Hepatocyte (in vitro differentiated cells): Measurements from ENCODE around the gene KCNMA1. TPM values are rescaled to one million over a fixed set of nuclear protein-coding genes. Genes with fewer than 3 reads are reported as not detected.

Source experiments
- DNase-seq: peaks from one replicate; pipeline ENCODE4 v3.0.0-alpha.2; 2016; ENCODE audit warnings: low spot score
- H2AFZ ChIP-seq: fragments of 200-600 bp; sonication (generic); 2 replicates; pipeline ENCODE4 v1.6.0; 2016; ENCODE audit warnings: antibody characterized with exemption, mild to moderate bottlenecking
- H3K27ac ChIP-seq: fragments of 200-600 bp; sonication (generic); 2 replicates; pipeline ENCODE4 v1.5.1; 2016; ENCODE audit warnings: mild to moderate bottlenecking
- H3K27me3 ChIP-seq: fragments of 200-600 bp; sonication (generic); 2 replicates; pipeline ENCODE4 v1.6.1; 2016
- H3K36me3 ChIP-seq: fragments of 200-600 bp; sonication (generic); replicated peaks from 2 replicates; pipeline ENCODE4 v1.5.1; 2016; ENCODE audit warnings: low read depth; ENCODE audit not compliant: insufficient read depth
- H3K4me1 ChIP-seq: fragments of 200-600 bp; sonication (generic); 2 replicates; pipeline ENCODE4 v1.5.1; 2016; ENCODE audit warnings: mild to moderate bottlenecking, moderate library complexity; ENCODE audit not compliant: insufficient read depth
- H3K4me2 ChIP-seq: fragments of 200-600 bp; sonication (generic); 2 replicates; pipeline ENCODE4 v1.6.0; 2016
- H3K4me3 ChIP-seq: fragments of 200-600 bp; sonication (generic); 2 replicates; pipeline ENCODE4 v1.5.1; 2016; ENCODE audit warnings: mild to moderate bottlenecking
- H3K79me2 ChIP-seq: fragments of 200-600 bp; sonication (generic); 2 replicates; pipeline ENCODE4 v1.6.0; 2017; ENCODE audit warnings: mild to moderate bottlenecking
- H3K9me2 ChIP-seq: fragments of 200-600 bp; sonication (generic); replicated peaks from 2 replicates; pipeline ENCODE4 v1.6.0; 2017; ENCODE audit warnings: mild to moderate bottlenecking; ENCODE audit not compliant: insufficient read depth
- H3K9me3 ChIP-seq: fragments of 200-600 bp; sonication (generic); 2 replicates; pipeline ENCODE4 v1.5.1; 2016; ENCODE audit warnings: low read depth, mild to moderate bottlenecking
- H4K20me1 ChIP-seq: fragments of 200-600 bp; sonication (generic); 2 replicates; pipeline ENCODE4 v1.6.0; 2016; ENCODE audit warnings: mild to moderate bottlenecking; ENCODE audit not compliant: insufficient read depth, poor library complexity, severe bottlenecking
- EZH2 ChIP-seq: fragments of 200-600 bp; sonication (generic); IDR thresholded peaks from 2 replicates; pipeline ENCODE4 v1.6.1; 2016; ENCODE audit warnings: antibody characterized with exemption, mild to moderate bottlenecking, borderline replicate concordance
- EZH2phosphoT487 ChIP-seq: fragments of 200-600 bp; sonication (generic); IDR thresholded peaks from one replicate; pipeline ENCODE4 v1.6.1; 2018; ENCODE audit warnings: antibody characterized with exemption, mild to moderate bottlenecking, low read depth, moderate library complexity; ENCODE audit not compliant: unreplicated experiment, severe bottlenecking
- WGBS: methylation state at CpG from one replicate; pipeline ENCODE4 v1.1.6; 2016; ENCODE audit warnings: low lambda C conversion rate; ENCODE audit errors: missing lambda C conversion rate; 5-methylcytosine and 5-hydroxymethylcytosine counted together
- polyA plus RNA-seq: library from polyadenylated mRNA; unstranded; fragments of >200 nt; fragmentation: Nextera tagmentation; extraction: Ambion mirVana; gene quantifications from 2 replicates; pipeline ENCODE4 v1.2.1, GENCODE V29; 2016
- total RNA-seq: library from RNA; depleted of rRNA; stranded (reverse); fragments of >200 nt; gene quantifications from 2 replicates; pipeline ENCODE4 v1.2.3, GENCODE V29; 2014
- TF ChIP-seq, protein P1 (sequence below): fragments of 200-600 bp; sonication (generic); IDR thresholded peaks from 2 replicates; pipeline ENCODE4 v1.5.1; 2016; ENCODE audit warnings: antibody characterized with exemption, mild to moderate bottlenecking; ENCODE audit not compliant: poor library complexity

KCNMA1 gene
- total and polyA plus RNA-seq, 2 experiments from 2014 or later, result 42.6 to 73.3 TPM

GRCh38 chr10:77641788-77642397 is 4.3 kb upstream of the KCNMA1 start:
- 3% methylated on average over 5 of the region's 5 CpGs for WGBS
- H4K20me1 ChIP-seq, result no peaks in the 10 kb centered on the region
- no peak overlapping the region for H2AFZ ChIP-seq
- H3K36me3 ChIP-seq, result no peaks in the 10 kb centered on the region
- peaks cover 33% of the 10 kb centered on the region for H3K27me3 ChIP-seq
- H3K9me2 ChIP-seq, result no peaks in the 10 kb centered on the region
- TF ChIP-seq EZH2 (no peak), EZH2phosphoT487 (no peak)
- TF ChIP-seq, protein P1, sequence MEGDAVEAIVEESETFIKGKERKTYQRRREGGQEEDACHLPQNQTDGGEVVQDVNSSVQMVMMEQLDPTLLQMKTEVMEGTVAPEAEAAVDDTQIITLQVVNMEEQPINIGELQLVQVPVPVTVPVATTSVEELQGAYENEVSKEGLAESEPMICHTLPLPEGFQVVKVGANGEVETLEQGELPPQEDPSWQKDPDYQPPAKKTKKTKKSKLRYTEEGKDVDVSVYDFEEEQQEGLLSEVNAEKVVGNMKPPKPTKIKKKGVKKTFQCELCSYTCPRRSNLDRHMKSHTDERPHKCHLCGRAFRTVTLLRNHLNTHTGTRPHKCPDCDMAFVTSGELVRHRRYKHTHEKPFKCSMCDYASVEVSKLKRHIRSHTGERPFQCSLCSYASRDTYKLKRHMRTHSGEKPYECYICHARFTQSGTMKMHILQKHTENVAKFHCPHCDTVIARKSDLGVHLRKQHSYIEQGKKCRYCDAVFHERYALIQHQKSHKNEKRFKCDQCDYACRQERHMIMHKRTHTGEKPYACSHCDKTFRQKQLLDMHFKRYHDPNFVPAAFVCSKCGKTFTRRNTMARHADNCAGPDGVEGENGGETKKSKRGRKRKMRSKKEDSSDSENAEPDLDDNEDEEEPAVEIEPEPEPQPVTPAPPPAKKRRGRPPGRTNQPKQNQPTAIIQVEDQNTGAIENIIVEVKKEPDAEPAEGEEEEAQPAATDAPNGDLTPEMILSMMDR, result peak; percentile 86
- peaks cover 8% of the 10 kb centered on the region for H3K4me1 ChIP-seq
- H3K27ac ChIP-seq, result no peak overlapping the region
- H3K9me3 ChIP-seq, result no peaks in the 10 kb centered on the region
- peak; percentile 91 for DNase-seq
- no peaks in the 10 kb centered on the region for H3K79me2 ChIP-seq
- no peak overlapping the region for H3K4me2 ChIP-seq
- H3K4me3 ChIP-seq, result no peak overlapping the region

GRCh38 chr10:77641344-77641743 is 3.7 kb upstream of the KCNMA1 start:
- Histone ChIP-seq H3K27ac (no peak overlapping the region), H3K9me3 (no peaks in the 10 kb centered on the region), H3K4me1 (peaks cover 13% of the 10 kb centered on the region), H3K36me3 (no peaks in the 10 kb centered on the region), H4K20me1 (no peaks in the 10 kb centered on the region), H3K4me3 (no peak overlapping the region), H3K27me3 (peaks cover 39% of the 10 kb centered on the region), H3K79me2 (no peaks in the 10 kb centered on the region), H2AFZ (no peak overlapping the region), H3K4me2 (no peak overlapping the region), H3K9me2 (no peaks in the 10 kb centered on the region)
- WGBS, result 37% methylated on average over 1 of the region's 1 CpG
- TF ChIP-seq EZH2 (no peak), EZH2phosphoT487 (no peak)
- TF ChIP-seq, protein P1, result no peak
- DNase-seq, result no peak

DNA sequence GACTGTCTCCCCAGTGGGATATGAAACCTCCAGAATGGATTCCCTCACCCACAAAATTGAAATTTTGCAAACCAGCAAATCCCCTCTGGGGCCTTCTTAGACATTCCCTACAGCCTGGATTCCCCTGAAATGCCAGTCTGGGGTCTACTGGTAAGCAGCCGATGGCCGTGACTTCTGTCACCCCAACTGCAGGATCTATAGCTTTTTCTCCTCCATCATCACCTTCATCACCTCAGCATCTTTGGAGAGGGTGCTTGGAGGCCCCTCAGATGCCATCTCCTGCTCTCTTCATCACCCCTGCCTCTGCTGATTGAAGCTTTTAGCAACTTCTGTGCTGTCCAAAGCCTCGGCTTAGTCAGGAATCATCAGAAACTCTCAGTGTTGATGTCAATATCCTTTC is 2.6 kb upstream of the KCNMA1 start:
- Histone ChIP-seq H3K4me1 (peaks cover 13% of the 10 kb centered on the region), H2AFZ (no peak overlapping the region), H3K9me2 (no peaks in the 10 kb centered on the region), H3K36me3 (no peaks in the 10 kb centered on the region), H3K9me3 (no peaks in the 10 kb centered on the region), H3K27me3 (peaks cover 50% of the 10 kb centered on the region), H3K4me3 (no peak overlapping the region), H3K4me2 (no peak overlapping the region), H4K20me1 (no peaks in the 10 kb centered on the region), H3K27ac (no peak overlapping the region), H3K79me2 (no peaks in the 10 kb centered on the region)
- no peak for DNase-seq
- TF ChIP-seq, protein P1, result no peak
- no peak for TF ChIP-seq EZH2phosphoT487
- no peak for TF ChIP-seq EZH2
- 89% methylated on average over 3 of the region's 3 CpGs for WGBS

DNA sequence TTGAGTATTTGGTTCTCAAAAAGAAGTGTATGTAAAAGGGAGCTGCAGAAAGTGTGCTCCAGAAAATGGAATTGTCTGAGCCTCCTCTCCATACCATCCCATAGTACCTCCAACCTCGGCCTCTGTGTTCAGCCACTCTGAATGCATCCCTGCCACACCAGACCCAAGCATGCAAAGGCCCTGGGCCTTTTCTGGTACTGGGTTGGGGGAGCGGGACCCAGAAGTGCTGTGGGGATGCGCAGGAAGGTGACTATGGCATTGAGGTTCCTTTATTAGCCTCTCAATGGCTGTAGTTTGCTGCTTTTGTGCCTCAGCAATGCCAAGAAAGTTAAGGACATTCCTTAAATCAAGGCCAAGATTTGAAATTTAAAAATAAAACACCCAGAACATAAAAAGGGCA is 2.1 kb upstream of the KCNMA1 start:
- peaks cover 13% of the 10 kb centered on the region for H3K4me1 ChIP-seq
- H3K4me3 ChIP-seq, result no peak overlapping the region
- WGBS, result 83% methylated on average over 3 of the region's 3 CpGs
- H3K4me2 ChIP-seq, result no peak overlapping the region
- no peaks in the 10 kb centered on the region for H3K9me3 ChIP-seq
- H3K36me3 ChIP-seq, result no peaks in the 10 kb centered on the region
- H3K27me3 ChIP-seq, result peaks cover 54% of the 10 kb centered on the region
- TF ChIP-seq, protein P1, result no peak
- no peak for TF ChIP-seq EZH2phosphoT487
- TF ChIP-seq EZH2, result no peak
- H3K79me2 ChIP-seq, result no peaks in the 10 kb centered on the region
- no peak overlapping the region for H3K27ac ChIP-seq
- H2AFZ ChIP-seq, result no peak overlapping the region
- no peaks in the 10 kb centered on the region for H4K20me1 ChIP-seq
- H3K9me2 ChIP-seq, result no peaks in the 10 kb centered on the region
- DNase-seq, result no peak
